ENCODE data around the gene CCDC57.
A peak's percentile ranks its signal among the peaks of the same experiment; 100 is the strongest.
"Not testable (repeated sequence)": the region's sequence is repeated elsewhere in the genome, so short reads cannot be mapped to it uniquely, and the experiment has no call there.

Gene CCDC57, protein sequence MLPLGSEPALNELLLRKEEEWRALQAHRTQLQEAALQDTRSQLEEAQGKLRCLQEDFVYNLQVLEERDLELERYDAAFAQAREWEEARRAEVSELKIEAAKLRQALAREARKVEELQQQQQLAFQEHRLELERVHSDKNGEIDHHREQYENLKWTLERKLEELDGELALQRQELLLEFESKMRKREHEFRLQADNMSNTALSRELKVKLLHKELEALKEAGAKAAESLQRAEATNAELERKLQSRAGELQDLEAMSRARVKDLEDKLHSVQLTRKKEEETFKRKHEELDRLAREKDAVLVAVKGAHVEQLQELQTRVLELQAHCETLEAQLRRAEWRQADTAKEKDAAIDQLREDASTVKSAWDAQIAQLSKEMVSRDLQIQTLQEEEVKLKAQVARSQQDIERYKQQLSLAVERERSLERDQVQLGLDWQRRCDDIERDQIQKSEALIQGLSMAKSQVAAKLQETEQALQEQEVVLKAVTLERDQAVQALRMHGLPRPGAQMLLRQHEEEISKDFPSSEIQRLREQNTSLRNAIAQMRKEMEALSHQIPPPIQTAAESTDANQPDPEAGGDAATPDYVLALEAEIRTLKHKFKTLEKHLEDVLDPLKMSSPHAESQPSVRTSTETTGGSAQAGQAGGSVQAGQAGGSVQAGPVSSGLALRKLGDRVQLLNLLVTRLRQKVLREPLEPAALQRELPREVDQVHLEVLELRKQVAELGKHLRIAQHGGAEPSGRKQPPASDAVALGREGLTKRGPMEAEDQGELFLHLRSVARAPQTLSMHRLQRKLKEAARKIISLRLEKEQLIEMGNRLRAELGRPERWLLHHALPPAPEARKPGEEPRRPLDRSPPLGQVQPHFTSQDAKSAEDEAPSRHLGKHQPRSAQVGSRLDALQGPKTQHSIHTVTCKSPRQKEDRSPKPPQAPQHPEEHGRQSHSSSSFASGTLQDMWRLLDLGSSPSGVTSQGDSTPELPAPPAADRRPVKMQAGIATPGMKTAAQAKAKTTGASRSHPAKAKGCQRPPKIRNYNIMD

DNA sequence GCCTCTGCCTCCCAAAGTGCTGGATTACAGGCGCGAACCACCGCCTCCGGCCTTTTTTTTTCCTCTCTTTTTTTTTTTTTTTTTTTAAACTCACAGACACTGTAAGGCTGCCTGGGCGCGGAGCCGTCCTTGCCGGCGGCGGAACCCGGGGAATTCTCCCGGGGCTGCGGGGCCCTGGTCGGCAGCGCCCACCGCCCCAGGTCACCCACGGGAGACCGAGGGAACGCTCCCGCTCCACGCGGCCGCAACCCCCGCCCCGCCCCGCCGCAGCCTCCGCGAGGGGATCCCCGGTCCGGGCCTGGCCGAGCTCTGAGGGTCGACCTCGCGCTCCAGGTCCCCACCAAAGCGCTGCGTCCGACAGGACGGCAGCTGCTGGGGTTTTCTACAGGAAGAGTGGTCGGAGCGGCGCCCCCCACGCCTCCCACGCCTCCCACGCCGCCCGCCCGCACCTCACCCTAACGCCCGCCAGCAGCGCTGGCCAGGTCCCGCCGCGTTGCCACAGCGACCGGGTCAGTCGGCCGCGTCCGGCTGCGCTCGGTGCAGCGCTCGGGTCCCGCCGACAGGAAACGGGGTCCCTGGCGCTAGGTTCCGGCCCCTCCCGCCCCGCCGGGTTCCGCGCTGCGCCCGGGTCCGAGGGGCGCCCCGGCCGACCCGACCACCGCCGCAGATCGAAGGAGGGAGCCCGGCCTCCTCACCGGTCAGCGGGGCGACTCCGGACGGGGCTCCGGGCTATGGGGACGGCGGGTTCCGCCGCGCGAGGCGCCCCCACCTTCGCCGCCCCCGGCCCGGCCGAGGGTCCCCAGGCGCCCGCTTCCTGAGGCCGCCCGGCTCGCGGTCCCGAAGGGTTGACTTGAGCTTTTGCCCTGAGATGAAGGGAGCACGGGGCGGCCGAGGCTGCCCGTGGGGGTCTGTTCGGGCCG, at the start of gene CCDC57:
CCDC57 (minus strand) TSS at position 512 of the 920 bp plus-strand sequence. CDS start 10,898 bp downstream, outside the sequence.
- DNase-seq (ENCODE audit: low read depth), result peak; percentile 79

DNA sequence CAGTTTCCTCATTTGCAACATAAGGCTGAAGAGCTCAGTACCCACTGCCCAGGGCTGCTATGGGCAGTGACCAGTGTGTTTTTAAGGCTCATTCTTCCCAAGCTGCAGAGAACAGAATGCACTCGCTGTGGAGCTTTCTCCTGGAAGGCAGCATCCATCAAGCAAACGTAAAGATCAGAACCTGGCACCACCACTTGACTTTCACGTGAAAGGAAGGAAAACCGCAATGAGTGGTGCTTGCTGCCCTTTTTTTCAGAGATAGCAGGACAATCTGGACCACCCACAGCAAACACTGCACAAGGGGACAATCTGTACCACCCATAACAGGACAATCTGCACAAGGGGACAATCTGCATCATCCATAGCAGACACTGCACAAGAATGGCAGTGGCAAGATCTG, 49.7 kb upstream of the CCDC57 start:
- DNase-seq (ENCODE audit: low read depth), result no peak

DNA sequence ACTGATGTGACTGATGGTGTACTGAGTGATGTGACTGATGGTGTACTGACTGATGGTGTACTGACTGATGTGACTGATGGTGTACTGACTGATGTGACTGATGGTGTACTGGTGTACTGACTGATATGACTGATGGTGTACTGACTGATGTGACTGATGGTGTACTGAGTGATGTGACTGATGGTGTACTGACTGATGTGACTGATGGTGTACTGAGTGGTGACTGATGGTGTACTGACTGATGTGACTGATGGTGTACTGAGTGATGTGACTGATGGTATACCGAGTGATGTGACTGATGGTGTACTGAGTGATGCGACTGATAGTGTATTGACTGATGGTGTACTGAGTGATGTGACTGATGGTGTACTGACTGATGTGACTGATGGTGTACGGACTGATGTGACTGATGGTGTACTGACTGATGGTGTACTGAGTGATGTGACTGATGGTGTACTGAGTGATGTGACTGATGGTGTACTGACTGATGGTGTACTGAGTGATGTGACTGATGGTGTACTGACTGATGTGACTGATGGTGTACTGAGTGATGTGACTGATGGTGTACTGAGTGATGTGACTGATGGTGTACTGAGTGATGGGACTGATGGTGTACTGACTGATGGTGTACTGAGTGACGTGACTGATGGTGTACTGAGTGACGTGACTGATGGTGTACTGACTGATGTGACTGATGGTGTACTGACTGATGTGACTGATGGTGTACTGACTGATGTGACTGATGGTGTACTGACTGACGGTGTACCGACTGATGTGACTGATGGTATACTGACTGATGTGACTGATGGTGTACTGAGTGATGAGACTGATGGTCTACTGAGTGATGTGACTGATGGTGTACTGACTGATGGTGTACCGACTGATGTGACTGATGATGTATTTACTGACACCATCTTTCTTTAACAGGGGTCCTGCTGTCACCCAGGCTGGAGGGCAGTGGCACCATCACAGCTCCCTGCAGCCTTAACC, 47.6 kb upstream of the CCDC57 start:
- DNase-seq (ENCODE audit: low read depth), result not testable (repeated sequence)

DNA sequence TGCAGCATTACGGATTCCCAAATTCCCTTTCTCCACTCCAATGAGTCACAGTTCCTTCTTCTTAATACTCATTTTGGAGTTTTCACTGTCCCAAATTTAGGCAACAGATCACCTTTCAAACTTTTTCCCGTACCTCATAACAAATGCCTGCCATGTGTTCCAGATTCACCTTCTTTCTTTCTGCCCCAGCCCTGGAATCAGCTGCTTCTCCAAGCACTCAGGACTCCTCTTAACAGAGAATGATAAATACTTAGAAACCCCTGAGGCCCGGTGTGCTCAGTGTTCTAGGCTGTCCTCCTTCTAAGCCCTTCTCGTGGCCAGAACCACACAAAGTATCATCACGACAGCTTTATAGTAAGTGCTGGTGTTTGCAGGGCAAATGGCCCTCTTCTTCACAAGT, 45.9 kb upstream of the CCDC57 start:
- no peak for DNase-seq (ENCODE audit: low read depth)

DNA sequence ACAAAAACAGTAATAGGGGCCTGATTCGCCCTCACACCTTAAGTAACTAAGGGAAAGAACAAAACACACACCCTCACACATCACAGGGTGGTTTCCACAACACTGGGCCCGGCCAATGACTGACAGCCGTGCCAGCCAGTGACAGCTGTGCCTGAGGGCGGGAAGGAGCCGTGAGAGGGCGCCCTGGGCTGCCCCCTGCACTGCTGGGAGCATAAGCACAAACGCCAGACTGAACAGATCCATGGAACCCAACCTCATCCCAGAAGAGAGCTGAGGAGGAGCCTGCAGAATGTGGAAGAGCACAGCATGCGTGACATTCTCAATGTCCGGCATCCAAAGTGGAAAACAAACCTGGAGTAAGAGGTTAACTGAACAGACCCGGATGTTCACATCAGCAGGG, 44.8 kb upstream of the CCDC57 start:
- no peak for DNase-seq (ENCODE audit: low read depth)

DNA sequence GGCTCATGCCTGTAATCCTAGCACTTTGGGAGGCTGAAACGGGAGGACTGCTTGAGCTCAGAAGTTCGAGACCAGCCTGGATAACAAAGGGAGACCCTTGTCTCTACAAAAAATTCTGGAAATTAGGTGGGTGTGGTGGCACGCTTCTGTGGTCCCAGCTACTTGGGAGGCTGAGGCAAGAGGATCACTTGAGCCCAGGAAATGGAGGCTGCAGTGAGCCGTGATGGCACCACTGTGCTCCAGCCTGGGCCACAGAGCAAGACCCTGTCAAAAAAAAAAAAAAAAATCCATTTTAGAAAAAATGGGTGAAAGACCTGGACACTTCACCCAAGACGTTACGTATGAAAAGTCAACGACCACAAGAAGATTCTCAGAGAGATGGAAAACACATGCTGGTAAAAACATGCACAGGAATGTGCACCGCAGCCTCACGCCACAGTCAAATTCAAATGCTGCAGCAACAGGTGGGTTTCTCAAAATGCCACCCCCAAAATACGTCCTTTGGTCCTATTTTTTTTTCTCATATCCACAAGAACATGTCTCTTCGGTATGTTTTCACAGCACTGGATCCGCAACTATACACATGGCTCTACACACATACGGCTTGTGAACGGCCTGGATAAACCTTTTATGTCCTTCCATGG, 43.7 kb upstream of the CCDC57 start:
- no peak for DNase-seq (ENCODE audit: low read depth)

DNA sequence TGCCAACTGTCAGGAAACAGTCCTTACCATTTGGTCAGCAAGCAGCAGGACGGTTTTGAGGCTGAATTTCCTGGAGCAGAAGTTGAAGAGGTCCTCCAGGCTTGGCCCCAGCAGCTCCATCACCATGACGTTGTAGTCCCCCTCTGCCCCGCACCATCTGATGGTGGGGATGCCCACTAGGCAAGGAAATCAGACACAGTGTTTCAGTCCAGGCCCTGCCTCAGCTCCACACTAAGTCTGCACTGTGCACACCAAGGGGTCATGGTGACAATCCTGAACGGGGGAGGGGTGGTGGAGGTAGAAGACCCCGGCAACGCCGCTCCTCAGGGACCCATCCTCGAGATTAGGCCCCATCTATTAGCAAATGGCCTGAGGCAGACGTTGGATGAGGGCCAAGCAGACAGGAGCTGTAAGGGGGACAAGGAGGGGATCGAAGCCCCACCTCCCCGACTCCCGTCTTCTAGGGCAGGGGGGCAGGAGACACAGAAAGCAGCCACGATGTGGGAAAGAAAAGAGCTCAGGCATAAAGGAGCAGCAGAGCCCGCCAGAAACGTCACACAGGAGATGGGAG, 42.8 kb upstream of the CCDC57 start:
- no peak for DNase-seq (ENCODE audit: low read depth)

DNA sequence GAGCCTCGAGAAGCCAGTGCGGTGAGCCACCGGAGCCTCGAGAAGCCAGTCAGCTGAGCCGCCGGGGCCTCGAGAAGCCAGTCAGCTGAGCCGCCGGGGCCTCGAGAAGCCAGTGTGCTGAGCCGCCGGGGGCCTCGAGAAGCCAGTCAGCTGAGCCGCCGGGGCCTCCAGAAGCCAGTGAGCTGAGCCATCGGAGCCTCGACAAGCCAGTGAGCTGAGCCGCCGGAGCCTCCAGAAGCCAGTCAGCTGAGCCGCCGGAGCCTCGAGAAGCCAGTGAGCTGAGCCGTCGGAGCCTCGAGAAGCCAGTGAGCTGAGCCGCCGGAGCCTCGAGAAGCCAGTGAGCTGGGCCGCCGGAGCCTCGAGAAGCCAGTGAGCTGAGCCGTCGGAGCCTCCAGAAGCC, 42.1 kb upstream of the CCDC57 start:
- DNase-seq (ENCODE audit: low read depth), result not testable (repeated sequence)

DNA sequence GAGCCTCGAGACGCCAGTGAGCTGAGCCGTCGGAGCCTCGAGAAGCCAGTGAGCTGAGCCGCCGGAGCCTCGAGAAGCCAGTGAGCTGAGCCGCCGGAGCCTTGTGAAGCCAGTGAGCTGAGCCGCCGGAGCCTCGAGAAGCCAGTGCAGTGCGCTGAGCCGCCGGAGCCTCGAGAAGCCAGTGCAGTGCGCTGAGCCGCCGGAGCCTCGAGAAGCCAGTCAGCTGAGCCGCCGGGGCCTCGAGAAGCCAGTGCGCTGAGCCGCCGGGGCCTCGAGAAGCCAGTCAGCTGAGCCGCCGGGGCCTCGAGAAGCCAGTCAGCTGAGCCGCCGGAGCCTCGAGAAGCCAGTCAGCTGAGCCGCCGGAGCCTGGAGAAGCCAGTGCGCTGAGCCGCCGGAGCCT, 41.5 kb upstream of the CCDC57 start:
- not testable (repeated sequence) for DNase-seq (ENCODE audit: low read depth)

DNA sequence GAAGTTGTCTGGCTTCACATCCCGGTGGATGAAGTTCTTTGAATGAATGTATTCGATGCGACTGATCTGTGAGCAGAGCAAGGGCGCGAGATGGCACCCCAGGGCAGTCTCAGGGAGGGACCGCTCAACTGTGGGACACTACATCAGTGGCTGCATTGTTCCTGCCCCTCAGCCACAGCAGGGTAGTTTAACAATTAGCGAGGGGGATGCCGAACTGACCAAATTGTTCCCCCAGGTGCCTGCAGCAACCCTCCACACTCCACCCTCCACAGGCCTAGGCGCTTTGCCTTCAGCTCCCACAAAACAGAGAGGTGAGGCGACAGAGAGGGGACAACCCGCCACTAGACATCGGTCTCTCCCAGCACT, 40.5 kb upstream of the CCDC57 start:
- no peak for DNase-seq (ENCODE audit: low read depth)

DNA sequence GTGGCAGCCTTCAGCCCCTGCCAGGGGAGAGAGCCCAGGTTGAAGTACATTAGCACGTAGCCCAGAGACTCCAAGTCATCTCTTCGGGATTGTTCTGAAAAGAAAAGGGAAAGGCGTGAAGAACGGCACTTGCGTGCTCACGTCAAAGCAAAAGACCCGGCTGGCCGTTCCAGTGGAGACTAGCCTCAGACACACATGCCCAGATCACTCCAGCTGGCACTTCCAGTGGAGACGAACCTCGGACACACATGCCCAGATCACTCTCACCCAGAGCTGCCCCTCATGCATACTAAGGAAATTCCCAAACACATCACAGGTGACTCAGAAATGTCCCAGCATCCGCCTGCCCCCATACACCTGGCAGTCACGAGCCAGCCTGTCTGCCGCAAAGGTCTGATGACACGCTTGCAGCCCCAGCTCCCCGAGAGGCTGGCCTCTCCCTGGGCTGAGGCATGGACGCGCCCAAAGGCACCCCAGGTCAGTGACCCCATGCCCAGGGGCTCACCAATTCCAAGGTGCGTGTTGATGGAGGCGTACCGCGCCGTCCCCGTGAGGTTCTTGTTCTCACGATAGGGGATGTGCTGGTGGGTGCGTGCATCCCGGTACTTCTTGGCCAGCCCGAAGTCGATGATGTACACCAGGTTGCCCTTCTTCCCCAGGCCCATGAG, 40.0 kb upstream of the CCDC57 start:
- no peak for DNase-seq (ENCODE audit: low read depth)

DNA sequence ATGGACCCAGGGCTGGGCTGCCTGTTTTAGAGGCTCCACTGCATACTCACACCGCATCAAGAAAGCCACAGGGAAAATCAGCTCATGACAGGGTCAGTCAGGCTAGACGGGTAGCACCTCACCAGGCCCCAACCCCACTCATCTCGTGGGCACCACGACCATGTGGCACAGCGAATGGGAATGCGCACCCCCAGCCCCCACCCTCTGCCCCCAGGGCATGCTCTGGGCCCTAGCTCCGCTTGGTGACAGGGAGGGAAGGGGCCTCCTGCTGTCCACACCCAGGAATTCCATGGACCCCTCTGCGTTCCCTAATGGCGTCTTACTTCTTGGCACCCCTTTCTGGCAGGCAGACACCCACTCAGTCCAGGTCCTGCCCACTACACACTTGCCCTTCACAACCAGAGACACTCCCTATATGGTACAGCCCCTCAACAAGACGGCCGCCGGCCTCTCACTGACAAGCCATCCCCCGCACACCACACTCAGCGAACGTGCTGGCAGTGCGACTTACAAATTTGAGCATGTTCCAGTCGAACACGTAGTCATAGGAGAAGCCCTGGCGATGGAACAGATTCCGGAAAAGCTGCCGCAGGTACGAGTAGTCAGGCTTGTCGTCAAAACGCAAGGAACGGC, 38.3 kb upstream of the CCDC57 start:
- no peak for DNase-seq (ENCODE audit: low read depth)

DNA sequence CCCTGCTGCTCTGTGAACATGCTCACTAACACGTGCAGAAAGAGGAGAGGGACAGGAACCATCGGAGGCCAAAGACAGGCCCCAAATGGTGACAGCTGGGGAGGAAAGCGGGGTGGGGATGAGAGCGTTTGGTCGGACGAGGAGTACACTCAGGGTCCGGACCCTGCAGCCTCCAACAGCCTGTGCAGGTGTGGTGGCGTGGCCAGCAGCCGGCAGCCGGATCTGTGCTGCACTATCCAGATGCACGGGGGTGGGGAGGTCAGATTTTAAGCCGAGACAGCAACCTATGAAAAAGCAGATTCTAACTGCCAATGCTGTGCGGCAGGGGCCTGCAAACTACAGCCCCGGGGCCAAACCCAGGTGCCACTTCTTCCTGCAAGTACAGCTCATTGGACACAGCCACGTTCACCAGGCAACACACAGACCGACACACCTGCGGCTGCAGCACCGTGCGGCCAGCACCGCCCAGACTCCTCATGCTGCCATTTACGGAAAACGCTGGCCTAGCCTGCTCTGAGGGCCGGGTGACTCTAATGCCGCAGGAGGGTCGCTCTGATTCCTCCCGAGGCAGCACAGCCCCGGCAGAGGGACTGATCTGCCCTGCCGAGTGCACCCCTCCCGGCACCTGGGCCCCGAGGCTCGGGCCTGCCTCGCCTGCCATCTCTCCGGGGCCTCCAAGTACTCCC, 37.4 kb upstream of the CCDC57 start:
- no peak for DNase-seq (ENCODE audit: low read depth)

DNA sequence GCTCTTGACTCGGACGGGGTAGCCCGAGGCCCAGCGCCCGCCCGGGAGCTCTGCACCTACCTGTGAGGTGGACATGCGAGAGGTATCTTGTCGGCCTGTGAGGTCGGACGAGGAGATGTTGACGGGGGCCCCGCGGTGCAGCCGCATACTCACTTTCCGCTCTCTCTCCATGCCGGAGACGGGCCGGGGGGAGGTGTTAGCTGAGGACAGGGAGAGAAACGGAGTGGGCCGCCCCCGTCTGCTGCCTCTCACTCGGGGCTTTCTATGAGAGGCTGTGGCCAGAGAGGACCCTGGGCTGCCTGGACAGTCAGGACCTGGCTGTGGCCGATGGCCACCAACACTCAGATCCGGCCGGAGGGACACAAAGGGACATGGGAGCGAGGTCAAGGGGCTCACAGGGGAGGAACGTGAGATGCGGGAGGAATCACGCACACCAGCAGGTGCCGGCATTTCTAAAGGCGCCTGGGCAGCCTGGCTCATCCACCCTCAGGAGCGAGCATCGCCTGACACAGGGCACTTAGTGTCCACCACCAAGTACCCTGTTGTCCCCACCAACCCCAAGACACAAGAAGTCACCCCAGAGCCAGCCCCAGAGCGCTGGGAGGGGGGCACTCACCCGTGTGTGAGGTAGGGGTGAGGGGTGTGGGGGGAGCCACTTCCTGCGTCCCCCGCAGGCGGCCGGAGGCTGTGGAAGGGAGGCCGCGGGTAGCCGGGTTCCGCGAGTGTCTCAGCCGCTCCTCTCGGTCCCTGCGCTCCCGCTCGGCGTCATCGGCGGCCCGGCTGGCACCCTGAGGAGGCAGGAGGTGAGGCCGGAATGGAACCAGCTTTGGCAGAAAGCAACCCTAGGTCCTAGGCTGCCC, 36.4 kb upstream of the CCDC57 start:
- DNase-seq (ENCODE audit: low read depth), result no peak

DNA sequence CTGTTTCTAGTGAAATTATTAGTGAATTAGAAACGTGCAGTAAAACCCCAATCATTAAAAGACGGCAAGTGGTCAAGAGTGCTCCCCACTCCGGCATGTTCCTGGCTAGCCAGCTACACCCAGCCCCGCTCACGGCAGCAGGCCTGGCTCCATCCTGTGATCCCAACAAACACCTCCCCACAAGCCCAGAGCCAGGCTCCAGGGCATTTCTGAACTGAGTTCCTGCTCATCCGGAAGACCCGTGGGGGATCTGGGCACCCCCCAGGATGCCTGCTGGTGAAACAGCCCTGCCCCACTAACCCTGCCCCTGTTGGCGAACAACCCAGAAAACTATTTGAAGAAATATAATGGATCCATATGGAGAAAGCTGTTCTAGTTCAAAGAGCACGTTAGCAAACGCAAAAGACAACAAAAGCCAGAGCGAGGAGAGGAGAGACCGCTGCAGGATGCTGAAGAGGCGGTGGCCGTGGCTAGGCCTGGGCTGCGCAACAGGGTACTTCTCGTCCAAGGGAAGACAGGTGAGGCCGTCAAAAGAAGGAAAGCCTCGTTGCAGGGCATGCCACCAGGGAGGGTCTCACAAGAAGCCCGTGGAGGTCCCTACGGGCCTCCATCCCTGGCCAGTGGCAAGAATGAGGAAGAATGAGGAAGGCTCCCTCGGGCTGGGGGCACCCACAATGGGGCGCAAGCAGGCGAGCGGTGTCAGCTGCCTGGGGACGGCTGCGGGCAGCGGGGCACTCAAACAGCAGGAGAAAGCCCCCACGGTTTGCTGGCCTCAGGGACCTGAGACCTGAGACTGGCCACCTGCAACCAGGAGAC, 35.4 kb upstream of the CCDC57 start:
- no peak for DNase-seq (ENCODE audit: low read depth)

DNA sequence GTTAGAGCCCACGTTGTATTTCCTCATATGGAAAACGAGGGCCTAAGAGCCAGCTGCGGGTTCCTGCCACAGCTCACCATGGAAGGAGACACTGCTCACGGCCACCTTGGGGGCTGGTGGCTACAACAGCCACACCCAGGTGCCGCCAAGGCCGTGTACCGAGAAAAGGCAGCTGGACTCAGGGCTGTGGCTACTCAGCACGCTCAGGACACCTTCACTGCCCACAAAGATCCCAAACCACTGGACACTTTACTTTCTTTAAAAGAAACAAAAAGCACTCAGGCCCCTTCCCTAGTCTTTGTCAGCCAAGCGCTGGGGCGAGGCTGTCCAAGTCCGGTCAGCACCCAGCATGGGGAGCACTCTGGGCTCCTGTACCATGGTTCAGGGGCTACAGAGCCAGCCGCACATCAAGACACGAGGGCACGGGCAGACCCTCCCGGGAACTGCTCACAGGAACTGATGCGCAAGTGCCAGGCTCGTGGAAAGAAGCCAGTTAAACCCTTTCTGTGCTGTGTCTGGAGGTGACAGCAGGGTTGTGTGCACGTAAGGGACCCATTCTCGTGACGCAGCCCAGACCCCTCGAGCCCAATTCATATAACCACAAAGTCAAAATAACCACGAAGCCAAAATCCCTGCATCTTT, 34.7 kb upstream of the CCDC57 start:
- no peak for DNase-seq (ENCODE audit: low read depth)

Measured in iris pigment epithelial cell (primary cell).